Thyroid gland (tissue), 4 donors: ENCODE measurements around the gene MARCHF11.

Source experiments
- CTCF ChIP-seq, 6 experiments: fragments of 200-600 bp in 3 of 6; fragments of 450-650 bp in 3 of 6; sonication (generic) in 3 of 6; IDR thresholded peaks; one replicate each; pipeline ENCODE4 v1.5.1; 2016 to 2019; ENCODE audit warnings: antibody characterized with exemption in 6 of 6, mild to moderate bottlenecking in 2 of 6, inconsistent platforms in 1 of 6, moderate library complexity in 1 of 6
- POLR2A ChIP-seq, 2 donors: fragments of 450-650 bp; IDR thresholded peaks; one replicate each; pipeline ENCODE4 v1.6.1; 2017; ENCODE audit warnings: antibody characterized with exemption in 2 of 2, mild to moderate bottlenecking in 2 of 2, moderate library complexity in 1 of 2

GRCh38 chr5:16131878-16132277 lies 47.7 kb downstream of the MARCHF11 start:
- no peak for TF ChIP-seq CTCF (IDR thresholded peaks at IDR 0.05)
- TF ChIP-seq POLR2A (IDR thresholded peaks at IDR 0.05), result no peak
